ENCODE results near the gene PITPNC1. TPM values are rescaled to one million over a fixed set of nuclear protein-coding genes. Genes with fewer than 3 reads are reported as not detected.
A peak's percentile ranks its signal among the peaks of the same experiment; 100 is the strongest.
"Not testable (repeated sequence)": the region's sequence is repeated elsewhere in the genome, so short reads cannot be mapped to it uniquely, and the experiment has no call there.

Gene PITPNC1
- total RNA-seq, 1 experiment from 2014 or later: 22.3 TPM

- not testable (repeated sequence) for H3K36me3 ChIP-seq (replicated peaks; ENCODE audit: control insufficient read depth, insufficient read depth, low read length); H3K4me3 ChIP-seq (ENCODE audit: insufficient read depth, low read depth, low read length); DNase-seq; H3K27me3 ChIP-seq (ENCODE audit: control insufficient read depth, insufficient read depth, low read length)
Observed at GRCh38 chr17:67702861-67703260, 325.8 kb downstream of the PITPNC1 start.

GRCh38 chr17:67707442-67707841 lies 330.4 kb downstream of the PITPNC1 start:
- no peaks in the 10 kb centered on the region for H3K27me3 ChIP-seq (ENCODE audit: control insufficient read depth, insufficient read depth, low read length)
- H3K36me3 ChIP-seq (replicated peaks; ENCODE audit: control insufficient read depth, insufficient read depth, low read length): no peaks in the 10 kb centered on the region
- H3K4me3 ChIP-seq (ENCODE audit: insufficient read depth, low read depth, low read length): no peak overlapping the region
- DNase-seq: no peak

GRCh38 chr17:67708378-67708777 lies 331.3 kb downstream of the PITPNC1 start:
- DNase-seq: no peak
- H3K36me3 ChIP-seq (replicated peaks; ENCODE audit: control insufficient read depth, insufficient read depth, low read length): no peaks in the 10 kb centered on the region
- no peaks in the 10 kb centered on the region for H3K27me3 ChIP-seq (ENCODE audit: control insufficient read depth, insufficient read depth, low read length)
- no peak overlapping the region for H3K4me3 ChIP-seq (ENCODE audit: insufficient read depth, low read depth, low read length)

GRCh38 chr17:67711916-67712315 lies 334.8 kb downstream of the PITPNC1 start:
- no peak for DNase-seq
- Histone ChIP-seq H3K27me3 (ENCODE audit: control insufficient read depth, insufficient read depth, low read length) (no peaks in the 10 kb centered on the region), H3K36me3 (replicated peaks; ENCODE audit: control insufficient read depth, insufficient read depth, low read length) (no peaks in the 10 kb centered on the region), H3K4me3 (ENCODE audit: insufficient read depth, low read depth, low read length) (no peak overlapping the region)

GRCh38 chr17:67712375-67712774 lies 335.3 kb downstream of the PITPNC1 start:
- no peak for DNase-seq
- H3K27me3 ChIP-seq (ENCODE audit: control insufficient read depth, insufficient read depth, low read length): no peaks in the 10 kb centered on the region
- H3K4me3 ChIP-seq (ENCODE audit: insufficient read depth, low read depth, low read length): no peak overlapping the region
- H3K36me3 ChIP-seq (replicated peaks; ENCODE audit: control insufficient read depth, insufficient read depth, low read length): no peaks in the 10 kb centered on the region

GRCh38 chr17:67713169-67713568 lies 336.1 kb downstream of the PITPNC1 start:
- H3K27me3 ChIP-seq (ENCODE audit: control insufficient read depth, insufficient read depth, low read length): no peaks in the 10 kb centered on the region
- no peak for DNase-seq
- no peaks in the 10 kb centered on the region for H3K36me3 ChIP-seq (replicated peaks; ENCODE audit: control insufficient read depth, insufficient read depth, low read length)
- H3K4me3 ChIP-seq (ENCODE audit: insufficient read depth, low read depth, low read length): no peak overlapping the region

GRCh38 chr17:67716405-67716798 lies 339.3 kb downstream of the PITPNC1 start:
- DNase-seq: no peak
- peaks cover 9% of the 10 kb centered on the region for H3K36me3 ChIP-seq (replicated peaks; ENCODE audit: control insufficient read depth, insufficient read depth, low read length)
- H3K4me3 ChIP-seq (ENCODE audit: insufficient read depth, low read depth, low read length): no peak overlapping the region

GRCh38 chr17:67717192-67717623 lies 340.1 kb downstream of the PITPNC1 start:
- Histone ChIP-seq H3K4me3 (ENCODE audit: insufficient read depth, low read depth, low read length) (peak overlapping the region; percentile 52), H3K36me3 (replicated peaks; ENCODE audit: control insufficient read depth, insufficient read depth, low read length) (peaks cover 17% of the 10 kb centered on the region), H3K27me3 (ENCODE audit: control insufficient read depth, insufficient read depth, low read length) (no peaks in the 10 kb centered on the region)
- no peak for DNase-seq

More at GRCh38 chr17:67716405-67716798, 339.3 kb downstream of the PITPNC1 start:
- H3K27me3 ChIP-seq (ENCODE audit: control insufficient read depth, insufficient read depth, low read length): no peaks in the 10 kb centered on the region

- Histone ChIP-seq H3K36me3 (replicated peaks; ENCODE audit: control insufficient read depth, insufficient read depth, low read length) (peaks cover 20% of the 10 kb centered on the region), H3K4me3 (ENCODE audit: insufficient read depth, low read depth, low read length) (peak within 1 kb of the TSS; percentile 97), H3K27me3 (ENCODE audit: control insufficient read depth, insufficient read depth, low read length) (no peaks in the 10 kb centered on the region)
- peak; percentile 96 for DNase-seq
Observed at GRCh38 chr17:67717624-67718324, 340.7 kb downstream of the PITPNC1 start, which contains the start of gene NOL11. Gene NOL11 (plus strand): TSS chr17:67717936. CDS start chr17:67717948, 12 bp downstream.

GRCh38 chr17:67718325-67718941 lies 341.4 kb downstream of the PITPNC1 start:
- DNase-seq: peak; percentile 52
- no peaks in the 10 kb centered on the region for H3K27me3 ChIP-seq (ENCODE audit: control insufficient read depth, insufficient read depth, low read length)
- H3K36me3 ChIP-seq (replicated peaks; ENCODE audit: control insufficient read depth, insufficient read depth, low read length): peaks cover 20% of the 10 kb centered on the region
- H3K4me3 ChIP-seq (ENCODE audit: insufficient read depth, low read depth, low read length): peak overlapping the region; percentile 97

- H3K27me3 ChIP-seq (ENCODE audit: control insufficient read depth, insufficient read depth, low read length): no peaks in the 10 kb centered on the region
- DNase-seq: no peak
- peaks cover 41% of the 10 kb centered on the region for H3K36me3 ChIP-seq (replicated peaks; ENCODE audit: control insufficient read depth, insufficient read depth, low read length)
- H3K4me3 ChIP-seq (ENCODE audit: insufficient read depth, low read depth, low read length): no peak overlapping the region
Observed at GRCh38 chr17:67725373-67725791, 348.3 kb downstream of the PITPNC1 start.

- DNase-seq: no peak
- H3K27me3 ChIP-seq (ENCODE audit: control insufficient read depth, insufficient read depth, low read length): no peaks in the 10 kb centered on the region
- H3K36me3 ChIP-seq (replicated peaks; ENCODE audit: control insufficient read depth, insufficient read depth, low read length): peaks cover 38% of the 10 kb centered on the region
- H3K4me3 ChIP-seq (ENCODE audit: insufficient read depth, low read depth, low read length): no peak overlapping the region
Observed at GRCh38 chr17:67725807-67726206, 348.7 kb downstream of the PITPNC1 start.

GRCh38 chr17:67727152-67728039 lies 350.3 kb downstream of the PITPNC1 start:
- DNase-seq: not testable (repeated sequence)
- peaks cover 25% of the 10 kb centered on the region for H3K36me3 ChIP-seq (replicated peaks; ENCODE audit: control insufficient read depth, insufficient read depth, low read length)

GRCh38 chr17:67729903-67730302 lies 352.8 kb downstream of the PITPNC1 start:
- Histone ChIP-seq H3K4me3 (ENCODE audit: insufficient read depth, low read depth, low read length) (no peak overlapping the region), H3K36me3 (replicated peaks; ENCODE audit: control insufficient read depth, insufficient read depth, low read length) (peaks cover 16% of the 10 kb centered on the region), H3K27me3 (ENCODE audit: control insufficient read depth, insufficient read depth, low read length) (no peaks in the 10 kb centered on the region)
- no peak for DNase-seq

More at GRCh38 chr17:67727152-67728039, 350.3 kb downstream of the PITPNC1 start:
- H3K4me3 ChIP-seq (ENCODE audit: insufficient read depth, low read depth, low read length); H3K27me3 ChIP-seq (ENCODE audit: control insufficient read depth, insufficient read depth, low read length): not testable (repeated sequence)
